Non-pigmented ciliary epithelial cell (primary cell): ENCODE data around the gene HRH3.
A peak's percentile ranks its signal among the peaks of the same experiment; 100 is the strongest.

ENCODE experiments used
- DNase-seq: peaks from one replicate; pipeline ENCODE4 v3.0.0-alpha.2; 2010; ENCODE audit warnings: low read depth

Gene HRH3

DNA sequence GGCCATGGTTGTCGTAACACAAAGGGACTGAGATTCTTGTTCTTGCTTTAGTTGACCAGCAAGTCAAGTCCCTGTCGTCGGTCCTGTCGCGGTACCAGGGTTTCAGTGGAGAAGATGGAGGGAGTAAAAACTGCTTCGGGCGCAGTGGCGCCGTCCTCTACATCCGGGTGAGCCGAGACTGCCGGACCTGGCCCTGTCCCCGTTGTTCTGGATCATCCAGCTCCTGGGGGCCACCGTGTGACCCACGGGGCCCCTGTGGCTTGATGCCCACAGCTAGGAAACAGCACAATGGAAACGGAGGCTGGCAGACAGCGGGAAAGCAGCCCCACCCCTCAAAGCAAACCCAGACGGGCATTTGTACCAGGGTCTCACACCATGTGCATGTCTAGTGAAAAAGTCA, 22.3 kb downstream of the HRH3 start:
- DNase-seq = no peak

DNA sequence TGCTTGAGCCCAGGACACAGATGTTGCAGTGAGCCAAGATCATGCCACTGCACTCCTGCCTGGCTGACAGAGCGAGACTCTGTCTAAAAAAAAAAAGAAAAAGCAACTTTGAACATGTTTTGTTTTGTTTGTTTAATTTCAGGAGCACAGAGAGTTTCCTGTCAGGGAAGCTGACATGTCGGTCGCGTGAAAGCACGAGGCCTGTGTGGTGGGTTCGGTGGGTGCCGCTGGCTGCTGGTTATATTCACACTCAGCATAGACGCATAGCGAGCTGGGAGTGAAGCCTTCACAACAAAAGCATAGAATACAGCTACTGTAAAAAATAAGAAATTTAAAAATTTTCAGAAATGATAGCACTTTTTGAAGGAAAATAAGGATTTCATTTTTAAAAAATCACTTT, 22.8 kb downstream of the HRH3 start:
- DNase-seq = no peak

DNA sequence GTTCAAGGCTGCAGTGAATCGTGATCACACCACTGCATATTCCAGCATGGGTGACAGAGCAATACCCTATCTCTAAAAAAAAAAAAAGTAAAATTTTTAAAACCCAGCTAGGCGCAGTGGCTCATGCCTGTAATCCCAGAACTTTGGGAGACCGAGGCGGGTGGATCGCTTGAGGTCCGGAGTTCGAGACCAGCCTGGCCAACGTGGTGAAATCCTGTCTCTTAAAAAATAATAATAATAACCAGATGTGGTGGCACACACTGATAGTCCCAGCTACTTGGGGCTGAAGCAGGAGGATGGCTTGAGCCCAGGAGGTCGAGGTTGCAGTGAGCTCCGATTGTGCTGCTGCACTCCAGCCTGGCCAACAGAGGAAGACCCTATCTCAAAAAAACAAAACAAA, 23.8 kb downstream of the HRH3 start:
- DNase-seq = no peak

DNA sequence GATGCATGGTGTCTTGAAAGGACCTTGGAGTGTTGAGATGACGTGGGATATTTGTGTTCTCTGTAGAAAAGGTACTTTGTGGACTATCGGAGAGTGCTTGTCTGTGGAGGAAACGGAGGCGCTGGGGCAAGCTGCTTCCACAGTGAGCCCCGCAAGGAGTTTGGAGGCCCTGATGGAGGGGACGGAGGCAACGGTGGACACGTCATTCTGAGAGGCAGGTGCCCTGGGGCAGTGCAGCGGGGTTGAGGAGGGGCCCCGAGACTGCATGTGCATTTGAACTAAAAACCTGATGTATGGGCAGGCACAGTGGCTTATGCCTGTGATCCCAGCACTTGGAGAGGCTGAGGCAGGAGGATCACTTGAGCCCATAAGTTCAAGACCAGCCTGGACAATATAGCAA, 24.3 kb downstream of the HRH3 start:
- DNase-seq = no peak

DNA sequence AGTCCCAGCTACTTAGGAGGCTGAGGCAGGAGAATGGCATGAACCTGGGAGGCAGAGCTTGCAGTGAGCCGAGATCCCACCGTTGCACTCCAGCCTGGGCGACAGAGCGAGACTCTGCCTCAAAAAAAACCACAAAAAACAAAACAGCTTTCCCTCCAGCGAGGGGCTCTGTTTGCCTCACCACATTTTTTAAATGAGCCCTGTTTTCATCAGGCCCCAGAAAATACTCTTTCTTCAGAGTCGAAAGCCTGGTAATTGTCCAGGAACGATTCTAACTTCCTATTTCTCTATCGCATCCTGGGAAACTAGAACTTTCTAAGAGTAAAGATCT, 25.0 kb downstream of the HRH3 start:
- no peak for DNase-seq

DNA sequence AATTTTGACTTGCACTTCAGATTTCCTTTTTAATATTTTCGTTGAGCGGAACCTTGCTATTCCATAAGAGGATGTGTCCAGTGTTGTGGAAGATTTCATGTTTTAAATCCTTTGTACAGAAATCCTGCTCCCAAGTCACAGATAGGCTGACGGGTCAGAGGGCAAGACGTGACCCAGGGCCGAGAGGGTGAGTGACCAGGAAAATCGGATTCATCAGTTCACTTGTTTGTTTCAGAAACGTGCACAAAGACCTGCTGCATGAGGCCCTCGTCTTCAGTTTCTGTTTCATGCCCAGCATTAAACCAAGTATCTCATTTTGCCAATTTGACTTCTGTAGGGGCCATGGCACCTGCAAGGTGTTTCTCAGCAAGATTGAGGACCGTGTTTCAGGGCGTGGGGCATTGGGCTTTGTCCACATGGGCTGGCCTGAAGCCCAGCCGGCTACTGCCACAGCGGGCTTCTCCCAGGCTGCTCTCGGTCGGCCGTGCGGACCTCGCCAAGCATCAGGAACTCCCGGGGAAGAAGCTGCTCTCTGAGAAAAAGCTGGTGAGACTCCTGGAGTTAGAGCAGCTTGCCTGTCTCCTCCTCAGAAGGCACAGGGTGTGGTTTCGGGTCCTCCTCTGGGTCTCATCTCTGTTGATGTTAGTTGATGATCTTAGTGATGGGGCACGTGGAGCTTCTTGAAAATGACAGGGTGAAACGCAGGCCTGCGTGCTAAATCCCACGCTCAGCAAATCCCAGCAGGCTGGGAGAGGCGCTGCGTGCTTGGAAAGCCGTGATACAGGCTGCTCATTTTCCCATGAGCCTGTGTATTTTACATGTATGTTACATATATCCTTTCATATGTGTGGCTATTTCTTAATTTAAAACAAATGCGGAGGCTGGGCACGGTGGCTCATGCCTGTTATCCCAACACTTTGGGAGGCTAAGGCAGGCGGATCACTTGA, 26.7 kb downstream of the HRH3 start:
- no peak for DNase-seq

DNA sequence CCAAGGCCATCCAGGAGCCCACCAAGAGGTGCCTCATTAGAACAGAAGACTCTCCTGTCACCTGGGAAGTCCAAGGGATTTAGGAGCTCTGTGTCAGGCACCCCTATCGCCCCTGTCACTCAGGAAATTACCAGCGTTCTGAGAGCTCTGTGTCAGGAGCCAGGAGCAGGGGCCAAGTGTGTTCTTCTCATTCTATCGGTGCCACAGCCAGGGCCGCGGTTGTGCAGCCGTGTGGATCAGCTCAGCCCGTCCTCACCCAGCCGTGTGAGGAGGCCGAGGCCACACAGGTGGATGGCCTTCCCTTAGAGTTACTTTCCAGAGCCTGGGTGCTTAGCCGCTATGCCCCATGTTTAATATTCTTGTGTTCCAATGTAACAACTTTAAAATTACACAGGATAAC, 27.4 kb downstream of the HRH3 start:
- DNase-seq = no peak

DNA sequence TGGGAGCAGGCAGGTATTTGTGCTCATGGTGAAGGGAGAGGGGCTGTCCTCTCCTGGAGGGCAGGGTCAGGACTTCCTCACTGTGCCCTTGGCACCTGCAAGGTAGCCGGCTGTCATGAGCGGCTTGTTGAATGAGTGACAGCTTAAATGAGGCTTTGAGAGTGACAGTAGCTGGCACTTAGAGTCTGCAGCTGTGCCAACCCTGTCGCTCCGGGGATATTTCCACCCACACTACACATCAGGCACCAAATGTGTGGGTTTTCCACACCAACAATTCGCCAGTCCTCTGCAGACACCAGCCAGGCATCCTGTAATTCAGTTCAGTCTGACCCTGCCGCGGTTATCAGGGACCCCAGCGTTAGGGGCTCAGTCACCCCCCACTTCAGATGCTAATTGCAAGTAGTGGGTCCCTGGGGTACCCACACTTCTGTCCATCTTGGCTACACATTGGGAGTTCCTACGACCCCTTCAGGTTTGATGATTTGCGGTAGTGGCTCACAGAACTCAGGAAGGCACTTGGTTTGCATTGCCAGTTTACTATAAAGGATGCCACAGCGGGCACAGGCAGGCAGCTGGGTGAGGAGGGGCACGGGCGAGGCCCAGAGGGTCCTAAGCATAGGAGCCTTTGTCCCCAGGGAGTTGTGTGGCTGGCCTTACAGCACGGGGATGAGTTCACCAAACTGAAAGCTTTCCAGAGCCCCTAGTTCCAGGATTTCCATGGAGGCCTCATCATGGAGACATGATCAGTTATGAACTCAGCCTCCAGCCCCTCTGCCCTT, 28.1 kb downstream of the HRH3 start:
- DNase-seq = no peak

DNA sequence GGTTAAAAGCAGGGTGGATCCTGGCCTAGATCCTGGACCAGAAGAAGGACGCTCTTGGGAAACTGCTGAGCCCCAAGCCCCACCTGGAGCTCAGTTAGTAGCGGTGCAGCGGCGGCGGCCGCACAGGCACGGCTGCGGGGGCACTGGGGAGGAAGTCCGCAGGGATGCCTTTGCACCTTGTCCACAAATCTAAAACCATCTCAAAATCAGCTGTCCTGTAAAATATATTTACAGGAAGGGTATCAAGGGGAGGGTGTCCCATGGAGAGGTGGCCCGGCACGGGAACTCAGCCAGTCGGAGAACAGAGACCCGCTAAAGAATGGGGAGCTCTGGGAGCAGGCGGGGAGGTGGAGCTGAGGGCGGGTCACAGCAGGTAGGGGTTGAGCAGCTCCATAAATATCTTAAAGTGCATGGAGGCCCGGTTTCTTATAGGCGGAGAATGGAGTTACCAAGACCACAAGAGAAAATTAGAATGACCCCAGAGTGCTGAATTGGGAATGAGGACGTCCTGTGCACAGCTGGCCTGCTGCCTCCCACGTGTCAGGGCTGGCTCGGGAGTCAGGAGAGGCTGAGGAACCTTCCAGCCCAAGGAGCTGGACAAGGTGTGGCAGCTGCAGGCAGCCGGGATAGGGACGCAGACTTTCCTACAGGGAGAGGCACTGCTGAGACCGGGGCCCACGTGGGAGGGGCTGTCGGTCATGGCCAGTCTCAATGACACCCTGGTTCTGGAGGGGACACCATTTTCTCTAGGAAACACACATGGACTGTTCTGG, 29.3 kb downstream of the HRH3 start:
- no peak for DNase-seq

DNA sequence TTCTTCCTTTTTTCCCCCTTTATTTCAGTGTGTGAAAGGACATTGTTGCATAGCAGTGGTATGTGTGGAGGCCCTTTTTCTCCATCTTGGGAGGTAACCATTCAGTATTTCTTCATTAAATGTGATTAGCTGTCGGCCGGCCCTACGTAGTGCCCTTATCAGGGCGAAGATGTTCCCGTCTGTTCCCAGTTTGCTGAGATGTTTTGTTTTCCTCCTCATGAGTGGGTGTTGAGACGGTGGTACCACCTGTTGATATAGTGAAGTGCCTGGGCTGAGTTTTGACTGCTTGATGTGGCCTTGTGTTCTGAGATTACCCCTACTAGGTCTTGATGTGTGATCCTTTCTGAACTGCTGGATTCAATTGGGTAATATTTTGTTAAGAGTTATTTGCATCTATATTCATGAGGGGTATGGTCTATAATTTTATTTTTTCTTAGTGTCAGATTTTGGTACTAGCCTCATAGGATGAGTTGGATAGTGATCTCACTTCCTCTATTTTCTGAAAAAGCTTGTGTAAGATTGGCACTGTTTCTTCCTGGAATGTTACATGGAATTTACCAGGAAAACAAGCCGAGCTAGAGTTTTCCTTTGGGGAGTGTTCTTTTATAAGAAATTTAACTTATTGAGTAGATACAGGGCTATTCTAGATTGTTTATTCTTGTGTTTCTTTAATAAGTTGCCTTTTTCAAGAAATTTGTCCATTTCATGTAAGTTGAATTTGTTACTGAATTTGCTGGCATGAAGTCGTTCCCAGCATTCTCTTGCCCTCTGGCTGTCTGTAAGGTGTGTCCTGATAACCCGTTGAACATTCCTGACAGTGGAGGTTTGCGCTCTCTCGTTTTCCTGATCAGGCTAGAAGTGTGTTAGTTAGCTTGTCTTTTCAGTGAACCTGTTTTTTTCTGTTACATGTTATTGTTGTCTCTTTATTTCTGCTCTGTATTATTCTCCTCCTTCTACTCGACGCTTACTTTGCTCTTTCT, 32.9 kb downstream of the HRH3 start:
- DNase-seq = no peak

DNA sequence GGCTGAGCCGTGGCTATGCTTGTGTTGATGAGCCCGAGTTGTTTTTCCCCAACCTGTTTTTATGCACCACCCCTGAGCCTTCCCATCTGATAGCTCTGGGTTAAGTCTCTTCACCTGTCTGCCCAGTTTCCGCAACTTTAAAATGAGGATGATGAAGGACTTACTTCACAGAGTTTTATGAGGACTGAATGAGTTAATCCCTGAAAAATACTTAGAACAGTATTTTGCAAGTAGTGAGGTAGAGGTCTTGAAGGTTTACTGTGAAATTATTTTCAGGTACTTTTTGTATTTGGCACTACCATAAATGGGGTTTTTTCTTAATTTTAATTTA, 34.0 kb downstream of the HRH3 start:
- DNase-seq = no peak

DNA sequence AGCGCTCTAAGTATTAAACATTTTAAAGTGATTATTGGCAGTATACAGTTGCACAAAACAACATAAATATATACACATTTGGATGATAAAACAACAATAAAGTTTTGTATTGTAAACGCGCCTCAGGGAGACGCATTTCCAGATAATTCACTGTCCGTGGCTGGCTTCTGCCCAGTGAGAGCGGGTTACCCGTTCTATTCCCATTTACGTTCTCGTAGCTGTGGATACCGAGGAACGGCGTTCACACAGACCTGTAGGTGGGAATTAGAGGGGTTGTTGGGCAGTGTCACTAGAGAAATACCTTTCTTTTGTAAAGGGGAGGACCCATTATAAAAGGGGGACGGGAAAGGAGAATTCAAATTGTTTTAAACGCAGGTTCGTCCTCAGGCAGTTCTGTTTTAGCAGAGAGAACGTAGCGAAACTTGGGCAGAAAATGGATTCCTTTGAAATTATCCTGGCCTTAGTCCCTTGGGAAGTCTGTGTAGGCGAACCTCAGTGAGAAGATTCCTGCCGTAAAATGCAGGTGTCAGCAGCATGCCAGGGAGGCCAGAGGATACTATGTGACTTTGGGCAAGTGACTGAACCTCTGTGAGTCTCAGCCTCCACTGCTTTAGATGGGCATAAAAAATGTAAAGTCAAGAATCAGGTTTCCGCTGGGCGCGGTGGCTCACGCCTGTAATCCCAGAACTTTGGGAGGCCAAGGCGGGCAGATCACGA, 36.5 kb downstream of the HRH3 start:
- DNase-seq = no peak

DNA sequence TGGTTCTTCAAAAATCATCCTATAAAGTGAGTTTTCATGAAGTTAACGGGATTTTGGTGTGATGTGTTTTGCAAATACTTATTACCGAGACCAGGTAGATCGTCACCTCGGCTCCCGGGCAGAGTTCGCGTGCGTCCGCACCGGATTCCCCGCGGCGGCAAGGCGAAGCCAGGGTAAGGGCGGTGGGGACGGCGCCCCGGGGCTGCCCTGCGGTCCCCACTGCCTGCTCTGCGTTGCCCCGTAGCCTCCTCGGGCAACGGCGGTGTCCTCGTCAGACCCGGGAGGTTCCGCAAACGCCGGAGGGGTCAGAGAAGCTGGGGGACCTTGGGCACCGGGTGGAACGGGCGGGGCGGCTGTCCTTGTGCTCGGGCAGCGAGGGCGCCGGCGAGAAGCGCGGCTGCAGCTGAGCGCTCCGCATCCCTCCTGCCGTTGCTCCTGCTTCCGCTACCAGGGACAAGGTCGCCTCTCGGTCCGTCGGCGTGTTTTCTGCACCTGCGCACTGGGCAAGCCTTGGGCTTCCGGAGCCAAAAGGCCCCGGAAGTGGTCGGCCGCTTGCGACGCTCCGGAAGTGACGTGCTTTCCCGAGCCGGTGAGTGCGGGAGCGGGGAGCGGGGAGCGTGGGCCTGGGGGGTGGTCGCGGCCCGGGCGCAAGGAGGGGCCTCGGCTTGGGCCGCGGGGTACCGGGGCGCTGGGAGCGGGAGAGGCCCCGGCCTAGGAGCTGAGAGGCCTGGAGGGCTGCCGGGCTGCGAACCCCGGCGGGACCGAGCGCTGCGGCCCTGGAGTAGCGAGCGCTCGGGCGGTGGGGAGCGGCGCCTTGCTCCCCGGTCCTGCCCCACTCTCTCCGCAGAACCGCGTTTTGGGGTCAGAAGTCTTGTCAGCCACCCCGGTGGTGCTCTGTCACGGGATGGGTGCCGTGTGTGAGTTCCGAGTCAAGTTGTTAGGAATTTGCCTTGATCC, 37.3 kb downstream of the HRH3 start, which contains the start of gene MTG2:
Gene MTG2 (plus strand): TSS at position 560 of the 957 bp plus-strand sequence. CDS start 10,393 bp downstream, outside the sequence.
- DNase-seq = peak; percentile 67

DNA sequence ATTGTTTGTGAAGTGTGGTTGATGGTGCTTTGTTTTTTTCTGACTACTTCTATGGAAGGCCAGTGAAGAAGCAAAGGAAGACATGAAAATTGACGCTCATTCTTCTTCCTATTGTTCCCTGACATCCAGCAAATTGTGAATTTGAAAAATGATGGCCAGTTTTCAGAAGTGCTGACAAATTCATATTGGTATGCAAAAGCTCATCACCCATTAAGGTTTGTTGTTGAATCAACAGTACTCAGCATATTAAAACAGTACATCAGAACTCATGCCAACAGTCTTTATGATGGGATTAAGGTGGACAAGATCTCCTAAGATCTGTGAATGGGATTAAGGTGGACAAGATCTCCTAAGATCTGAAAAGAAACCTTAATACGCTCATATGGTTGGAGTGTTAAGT, 38.3 kb downstream of the HRH3 start:
- no peak for DNase-seq

DNA sequence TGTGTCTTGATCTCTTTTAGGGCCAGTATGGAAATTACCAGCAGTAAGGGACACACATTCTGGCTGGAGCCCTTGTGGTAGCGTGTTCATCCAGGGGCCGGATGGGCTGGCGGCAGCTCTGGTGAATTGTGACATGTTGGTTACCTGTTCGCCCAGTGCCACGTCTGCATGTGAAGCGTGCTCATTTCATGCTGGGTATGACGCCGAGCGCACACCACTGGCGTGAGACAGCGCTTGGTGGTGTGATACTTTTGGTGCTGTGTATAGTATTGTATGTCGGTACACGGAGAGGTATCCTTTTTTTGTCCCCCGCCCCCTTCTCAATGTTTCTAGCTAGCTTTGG, 40.9 kb downstream of the HRH3 start:
- no peak for DNase-seq

DNA sequence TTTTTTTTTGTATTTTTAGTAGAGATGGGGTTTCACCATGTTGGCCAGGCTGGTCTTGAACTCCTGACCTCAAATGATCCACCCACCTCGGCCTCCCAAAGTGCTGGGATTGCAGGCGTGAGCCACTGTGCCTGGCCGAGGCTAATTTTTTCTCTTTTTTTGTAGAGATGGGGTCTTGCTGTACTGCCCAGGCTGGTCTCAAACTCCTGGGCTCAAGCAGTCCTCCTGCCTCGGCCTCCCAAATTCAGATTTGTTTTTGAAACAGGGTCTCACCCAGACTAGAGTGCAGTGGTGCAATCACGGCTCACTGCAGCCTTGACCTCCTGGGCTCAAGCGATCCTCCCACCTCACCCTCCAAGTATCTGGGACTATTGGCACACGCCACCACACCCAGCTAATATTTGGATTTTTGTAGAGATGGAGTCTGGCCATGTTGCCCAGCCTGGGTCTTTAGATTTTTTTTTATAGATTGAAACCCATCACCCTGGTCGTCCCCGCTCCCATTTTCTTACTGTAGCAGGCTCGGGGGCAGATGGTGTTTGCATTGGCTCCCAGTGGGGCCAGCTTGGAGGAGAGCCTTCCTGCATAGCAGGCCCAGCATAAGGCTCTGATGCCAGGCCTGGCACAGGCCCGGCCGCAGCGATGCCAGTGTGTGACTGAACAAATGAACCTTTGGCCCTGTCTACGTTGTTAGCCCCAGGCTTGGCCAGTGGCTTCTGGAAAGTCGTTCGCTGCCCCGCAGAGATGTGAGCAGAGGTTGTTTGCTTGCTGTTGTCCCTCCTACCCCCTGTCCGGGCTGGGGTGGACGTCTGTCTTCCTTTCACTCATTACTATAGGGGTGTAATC, 41.5 kb downstream of the HRH3 start:
- no peak for DNase-seq

DNA sequence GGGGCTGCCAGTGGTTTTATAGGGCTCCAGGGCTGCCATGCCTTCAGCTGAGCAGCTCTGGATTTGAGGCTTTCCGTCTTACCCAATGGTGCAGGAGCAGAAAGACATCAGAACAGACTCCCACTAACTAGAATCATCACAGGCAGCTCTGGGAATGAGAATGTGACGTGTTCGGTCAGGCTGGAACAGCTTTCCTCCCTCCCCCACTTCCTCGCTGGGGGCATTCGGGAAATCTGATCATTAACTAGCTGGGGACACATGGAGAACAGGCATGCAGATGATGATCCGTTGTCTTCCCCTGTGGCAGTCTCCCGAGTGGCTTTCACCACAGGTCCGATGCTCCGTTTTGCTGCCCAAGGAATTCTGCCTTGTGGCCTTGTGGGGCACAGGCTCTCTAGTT, 42.8 kb downstream of the HRH3 start:
- no peak for DNase-seq

DNA sequence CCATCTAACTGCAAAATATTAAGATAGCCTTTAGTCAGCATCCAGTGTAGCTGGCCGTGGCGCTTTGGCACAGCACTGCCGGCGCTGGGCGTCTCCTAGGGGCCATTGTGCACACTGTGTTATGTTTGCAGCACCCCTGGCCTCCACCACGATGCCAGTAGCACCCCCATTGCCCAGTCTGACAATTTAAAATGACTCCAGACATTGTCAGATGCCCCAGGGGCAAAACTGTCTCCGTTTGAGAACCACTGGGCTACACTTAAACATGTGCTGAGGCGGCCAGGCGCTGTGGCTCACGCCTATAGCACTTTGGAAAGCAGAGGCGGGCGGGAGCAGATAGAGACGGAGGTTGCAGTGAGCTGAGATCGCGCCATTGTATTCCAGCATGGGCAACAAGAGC, 43.2 kb downstream of the HRH3 start:
- no peak for DNase-seq

DNA sequence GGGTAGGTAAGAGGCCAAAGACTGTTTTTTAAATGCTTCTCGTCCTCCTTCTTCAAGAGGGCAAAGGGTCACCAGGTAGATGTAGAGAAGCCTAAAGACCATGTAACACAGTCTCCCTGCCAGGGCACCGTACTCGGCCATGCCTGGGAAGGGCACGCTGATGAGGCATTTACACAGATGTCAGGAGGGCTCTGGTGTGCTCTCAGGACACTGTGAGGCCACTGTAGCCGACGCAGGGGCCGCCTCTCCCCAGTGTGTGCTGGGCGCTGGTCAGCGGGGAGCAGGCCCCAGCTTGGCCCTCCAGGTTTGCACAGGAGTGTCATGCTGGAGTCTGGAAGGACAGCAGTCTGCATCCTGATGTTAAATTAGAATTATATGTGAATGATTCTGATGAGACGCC, 44.4 kb downstream of the HRH3 start:
- no peak for DNase-seq
